Effector memory CD8-positive, alpha-beta T cell (primary cell): Measurements from ENCODE around the gene PAX7.

Source experiments
- ATAC-seq: fragments of 150-1000 bp; cut with Tn5 transposase; replicated peaks from 2 replicates; pipeline ENCODE4 v1.10.0; 2021; ENCODE audit warnings: mild to moderate bottlenecking, moderate library complexity
- DNase-seq, 3 experiments: peaks; one replicate each; pipeline ENCODE4 v3.0.0; 2021
- H3K27ac Mint-ChIP-seq, 2 donors: one replicate each; pipeline ENCODE4 v1.8.0; 2022; ENCODE audit warnings: mild to moderate bottlenecking in 2 of 2, mixed read lengths in 2 of 2, moderate library complexity in 2 of 2
- H3K27me3 Mint-ChIP-seq, 2 donors: one replicate each; pipeline ENCODE4 v1.8.0; 2022; ENCODE audit warnings: mixed read lengths in 2 of 2
- H3K36me3 Mint-ChIP-seq: one replicate; pipeline ENCODE4 v1.8.0; 2022; ENCODE audit warnings: mild to moderate bottlenecking, moderate library complexity, mixed read lengths; ENCODE audit not compliant: insufficient read depth
- H3K4me1 Mint-ChIP-seq, 2 donors: one replicate each; pipeline ENCODE4 v1.8.0; 2022; ENCODE audit warnings: low read depth in 2 of 2, mixed read lengths in 2 of 2
- H3K4me3 Mint-ChIP-seq, 2 donors: one replicate each; pipeline ENCODE4 v1.8.0; 2022; ENCODE audit warnings: mild to moderate bottlenecking in 2 of 2, mixed read lengths in 2 of 2, moderate library complexity in 2 of 2
- H3K9me3 Mint-ChIP-seq, 2 donors: one replicate each; pipeline ENCODE4 v1.8.0; 2022; ENCODE audit warnings: mixed read lengths in 2 of 2

PAX7 gene

GRCh38 chr1:18701183-18701582 lies 70.5 kb downstream of the PAX7 start:
- H3K36me3 Mint-ChIP-seq = peaks cover 2% of the 10 kb centered on the region
- DNase-seq (no peak), ATAC-seq (no peak)
- no peak overlapping the region for H3K4me3 Mint-ChIP-seq
- H3K9me3 Mint-ChIP-seq = no peaks in the 10 kb centered on the region
- peaks cover 0 to 3% of the 10 kb centered on the region in 2 donors for H3K4me1 Mint-ChIP-seq
- peaks cover 46 to 80% of the 10 kb centered on the region in 2 donors for H3K27me3 Mint-ChIP-seq
- no peak overlapping the region for H3K27ac Mint-ChIP-seq

- Mint-ChIP-seq H3K27me3 (peaks cover 39 to 73% of the 10 kb centered on the region in 2 donors), H3K4me3 (no peak overlapping the region), H3K36me3 (peaks cover 2% of the 10 kb centered on the region), H3K9me3 (no peaks in the 10 kb centered on the region), H3K27ac (no peak overlapping the region), H3K4me1 (peaks cover 0 to 3% of the 10 kb centered on the region in 2 donors)
- no peak for DNase-seq
- ATAC-seq = no peak
These were observed 72.5 kb downstream of the PAX7 start for GRCh38 chr1:18703041-18703621.

- ATAC-seq (no peak), DNase-seq (no peak)
- no peak overlapping the region for H3K27ac Mint-ChIP-seq
- no peaks in the 10 kb centered on the region for H3K9me3 Mint-ChIP-seq
- no peak overlapping the region for H3K4me3 Mint-ChIP-seq
- peaks cover 51 to 73% of the 10 kb centered on the region in 2 donors for H3K27me3 Mint-ChIP-seq
- peaks cover 0 to 3% of the 10 kb centered on the region in 2 donors for H3K4me1 Mint-ChIP-seq
- peaks cover 2% of the 10 kb centered on the region for H3K36me3 Mint-ChIP-seq
These were observed 75.2 kb downstream of the PAX7 start for GRCh38 chr1:18705811-18706210.

GRCh38 chr1:18707696-18708257 lies 77.1 kb downstream of the PAX7 start:
- ATAC-seq (no peak), DNase-seq (no peak)
- H3K27ac Mint-ChIP-seq = no peak overlapping the region
- no peak overlapping the region for H3K4me3 Mint-ChIP-seq
- no peaks in the 10 kb centered on the region for H3K9me3 Mint-ChIP-seq
- H3K4me1 Mint-ChIP-seq = peaks cover 0 to 3% of the 10 kb centered on the region in 2 donors
- H3K27me3 Mint-ChIP-seq = peaks cover 50 to 84% of the 10 kb centered on the region in 2 donors
- peaks cover 2% of the 10 kb centered on the region for H3K36me3 Mint-ChIP-seq

- Mint-ChIP-seq H3K27me3 (peaks cover 54 to 88% of the 10 kb centered on the region in 2 donors), H3K36me3 (peaks cover 4% of the 10 kb centered on the region), H3K27ac (no peak overlapping the region), H3K4me3 (no peak overlapping the region), H3K9me3 (no peaks in the 10 kb centered on the region), H3K4me1 (no peaks in the 10 kb centered on the region)
- ATAC-seq (no peak), DNase-seq (no peak)
These were observed 79.4 kb downstream of the PAX7 start for GRCh38 chr1:18710002-18710401.

- Mint-ChIP-seq H3K27me3 (peaks cover 55 to 88% of the 10 kb centered on the region in 2 donors), H3K9me3 (no peaks in the 10 kb centered on the region), H3K4me3 (no peak overlapping the region), H3K27ac (no peak overlapping the region), H3K4me1 (no peaks in the 10 kb centered on the region), H3K36me3 (peaks cover 4% of the 10 kb centered on the region)
- no peak for DNase-seq
- ATAC-seq = no peak
These were observed 80.4 kb downstream of the PAX7 start for GRCh38 chr1:18711003-18711402.

- no peak overlapping the region for H3K27ac Mint-ChIP-seq
- H3K9me3 Mint-ChIP-seq = no peaks in the 10 kb centered on the region
- peaks cover 55 to 88% of the 10 kb centered on the region in 2 donors for H3K27me3 Mint-ChIP-seq
- no peak for DNase-seq
- no peak for ATAC-seq
- peaks cover 4% of the 10 kb centered on the region for H3K36me3 Mint-ChIP-seq
- H3K4me3 Mint-ChIP-seq = no peak overlapping the region
- peaks cover 0 to 3% of the 10 kb centered on the region in 2 donors for H3K4me1 Mint-ChIP-seq
These were observed 81.0 kb downstream of the PAX7 start for GRCh38 chr1:18711536-18712251.

GRCh38 chr1:18712252-18712600 lies 81.6 kb downstream of the PAX7 start:
- Mint-ChIP-seq H3K9me3 (no peaks in the 10 kb centered on the region), H3K27ac (no peak overlapping the region), H3K36me3 (peaks cover 4% of the 10 kb centered on the region), H3K4me3 (no peak overlapping the region), H3K4me1 (peaks cover 0 to 3% of the 10 kb centered on the region in 2 donors), H3K27me3 (peaks cover 56 to 91% of the 10 kb centered on the region in 2 donors)
- ATAC-seq (no peak), DNase-seq (no peak)

- Mint-ChIP-seq H3K27ac (no peak overlapping the region), H3K9me3 (no peaks in the 10 kb centered on the region), H3K4me1 (peaks cover 0 to 10% of the 10 kb centered on the region in 2 donors), H3K4me3 (no peak overlapping the region), H3K36me3 (peaks cover 4% of the 10 kb centered on the region), H3K27me3 (peaks cover 51 to 98% of the 10 kb centered on the region in 2 donors)
- DNase-seq = no peak
- no peak for ATAC-seq
These were observed 83.9 kb downstream of the PAX7 start for GRCh38 chr1:18714404-18715175.

- DNase-seq = no peak
- peaks cover 4% of the 10 kb centered on the region for H3K36me3 Mint-ChIP-seq
- H3K4me1 Mint-ChIP-seq = peaks cover 0 to 10% of the 10 kb centered on the region in 2 donors
- ATAC-seq = no peak
- no peak overlapping the region for H3K4me3 Mint-ChIP-seq
- no peaks in the 10 kb centered on the region for H3K9me3 Mint-ChIP-seq
- H3K27me3 Mint-ChIP-seq = peaks cover 64 to 98% of the 10 kb centered on the region in 2 donors
- H3K27ac Mint-ChIP-seq = no peak overlapping the region
These were observed 85.6 kb downstream of the PAX7 start for GRCh38 chr1:18716112-18716784.

- no peak for ATAC-seq
- H3K9me3 Mint-ChIP-seq = no peaks in the 10 kb centered on the region
- H3K36me3 Mint-ChIP-seq = peaks cover 4% of the 10 kb centered on the region
- H3K27ac Mint-ChIP-seq = no peak overlapping the region
- H3K4me1 Mint-ChIP-seq = peaks cover 0 to 10% of the 10 kb centered on the region in 2 donors
- DNase-seq = no peak
- H3K27me3 Mint-ChIP-seq = peaks cover 72 to 98% of the 10 kb centered on the region in 2 donors
- H3K4me3 Mint-ChIP-seq = no peak overlapping the region
These were observed 86.4 kb downstream of the PAX7 start for GRCh38 chr1:18716785-18717678.

- Mint-ChIP-seq H3K36me3 (no peaks in the 10 kb centered on the region), H3K27ac (no peak overlapping the region), H3K9me3 (no peaks in the 10 kb centered on the region), H3K4me1 (peaks cover 0 to 10% of the 10 kb centered on the region in 2 donors), H3K27me3 (peaks cover 68 to 95% of the 10 kb centered on the region in 2 donors), H3K4me3 (no peak overlapping the region)
- ATAC-seq = no peak
- DNase-seq = no peak
These were observed 89.3 kb downstream of the PAX7 start for GRCh38 chr1:18719786-18720451.
